ENCODE results near the gene FETUB. TPM values are rescaled to one million over a fixed set of nuclear protein-coding genes. Genes with fewer than 3 reads are reported as not detected.

FETUB gene
- total RNA-seq, 2 experiments from 2014 or later = not detected

DNA sequence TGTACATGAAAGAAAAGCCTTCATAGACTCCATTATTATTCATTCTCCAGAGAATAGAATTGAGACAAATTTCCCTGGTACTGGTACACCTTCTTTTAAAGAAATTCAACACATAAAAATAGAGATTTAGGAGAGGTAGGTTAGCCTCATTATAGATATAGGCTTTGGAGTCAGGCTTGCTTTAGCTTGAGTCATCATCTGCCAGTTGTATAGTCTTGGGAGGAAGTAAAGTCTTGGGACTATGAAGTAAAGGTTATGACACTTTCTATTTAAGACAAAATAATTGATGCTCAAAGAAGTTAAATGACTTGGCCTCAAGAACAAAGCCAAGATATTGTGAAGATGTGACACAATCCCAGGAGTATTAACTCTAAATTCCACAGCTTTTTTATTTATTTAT is 30.0 kb downstream of the FETUB start:
- Histone ChIP-seq H3K4me2 (ENCODE audit: low read length) (no peak overlapping the region; the same call in 1 of the 2 replicates), H3K9me3 (ENCODE audit: low read length) (no peaks in the 10 kb centered on the region), H4K20me1 (ENCODE audit: insufficient read depth, low read length) (no peaks in the 10 kb centered on the region), H3K36me3 (ENCODE audit: insufficient read depth, low read length) (no peaks in the 10 kb centered on the region), H2AFZ (ENCODE audit: low read length) (peak overlapping the region; percentile 63; the same call in 1 of the 2 replicates), H3K27ac (ENCODE audit: low read depth, low read length, poor library complexity, severe bottlenecking) (no peak overlapping the region), H3K4me1 (ENCODE audit: insufficient read depth, low read length, poor library complexity, severe bottlenecking) (peaks cover 12% of the 10 kb centered on the region), H3K9me2 (ENCODE audit: insufficient read depth, low read length) (no peaks in the 10 kb centered on the region), H3K79me2 (ENCODE audit: insufficient read depth, low read depth, low read length) (no peaks in the 10 kb centered on the region), H3K4me3 (ENCODE audit: low read depth, low read length, poor library complexity, severe bottlenecking) (no peak overlapping the region)
- TF ChIP-seq CTCF (conservative IDR thresholded peaks at IDR 0.05; ENCODE audit: low read length) (no peak), EZH2phosphoT487 (IDR thresholded peaks at IDR 0.05; ENCODE audit: borderline replicate concordance, low read depth, low read length) (no peak)
- BruUV-seq (replicated peaks) = no TSS peak
- intact Hi-C loops (cut with micrococcal nuclease; ENCODE audit: unreplicated experiment) = no loop called here
- no peak for DNase-seq (ENCODE audit: low spot score)
- ChIA-PET POLR2A (no interaction called here), CTCF (ENCODE audit: unreplicated experiment) (interaction anchor here (0.6 kb wide), 1 partner anchor 39 kb away, joined by 3 read pairs; no protein-coding TSS in a partner anchor)

DNA sequence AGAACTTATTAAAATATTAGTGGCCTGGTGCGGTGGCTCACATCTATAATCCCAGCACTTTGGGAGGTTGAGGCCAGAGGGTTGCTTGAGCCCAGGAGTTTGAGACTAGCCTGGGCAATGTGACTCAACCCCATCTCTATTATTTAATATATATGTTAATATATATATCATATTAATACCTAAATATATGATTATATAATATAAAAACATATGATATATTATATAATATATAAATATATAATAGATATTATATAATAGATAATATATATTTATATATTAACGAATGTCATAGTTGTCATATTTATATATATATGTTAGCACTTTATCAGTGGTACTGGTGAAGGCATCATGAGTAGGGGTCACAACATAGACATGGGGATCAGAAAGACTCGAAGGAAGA is 30.9 kb downstream of the FETUB start:
- no TSS peak for BruUV-seq (replicated peaks)
- intact Hi-C loops (cut with micrococcal nuclease; ENCODE audit: unreplicated experiment) = no loop called here
- Histone ChIP-seq H3K9me3 (ENCODE audit: low read length) (no peaks in the 10 kb centered on the region), H3K27ac (ENCODE audit: low read depth, low read length, poor library complexity, severe bottlenecking) (no peak overlapping the region), H3K4me2 (ENCODE audit: low read length) (no peak overlapping the region), H2AFZ (ENCODE audit: low read length) (no peak overlapping the region), H3K79me2 (ENCODE audit: insufficient read depth, low read depth, low read length) (no peaks in the 10 kb centered on the region), H3K9me2 (ENCODE audit: insufficient read depth, low read length) (no peaks in the 10 kb centered on the region), H3K4me1 (ENCODE audit: insufficient read depth, low read length, poor library complexity, severe bottlenecking) (peaks cover 12% of the 10 kb centered on the region), H3K4me3 (ENCODE audit: low read depth, low read length, poor library complexity, severe bottlenecking) (no peak overlapping the region), H3K36me3 (ENCODE audit: insufficient read depth, low read length) (no peaks in the 10 kb centered on the region), H4K20me1 (ENCODE audit: insufficient read depth, low read length) (no peaks in the 10 kb centered on the region)
- DNase-seq (ENCODE audit: low spot score) = no peak
- ChIA-PET POLR2A (no interaction called here), CTCF (ENCODE audit: unreplicated experiment) (no interaction called here)
- TF ChIP-seq EZH2phosphoT487 (IDR thresholded peaks at IDR 0.05; ENCODE audit: borderline replicate concordance, low read depth, low read length) (no peak), CTCF (conservative IDR thresholded peaks at IDR 0.05; ENCODE audit: low read length) (no peak)

DNA sequence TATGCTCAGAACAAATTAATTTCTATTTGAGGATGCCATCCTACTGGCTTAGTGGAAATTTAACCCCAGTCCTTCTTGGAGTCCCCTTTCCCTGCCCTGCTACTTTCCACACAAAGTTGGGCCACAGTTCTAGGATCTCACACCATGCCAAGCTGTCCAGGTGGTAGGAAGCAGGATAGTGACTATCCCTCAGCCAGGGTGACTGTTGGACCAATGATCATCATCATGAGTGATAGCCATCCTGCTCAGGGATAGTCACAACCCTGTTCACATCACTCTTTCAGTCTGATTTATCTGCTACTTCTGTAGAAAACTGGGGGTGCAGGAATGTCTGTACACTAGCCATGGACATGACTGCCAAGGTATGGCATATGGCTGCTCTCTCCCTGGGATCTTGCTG is 38.4 kb downstream of the FETUB start:
- Histone ChIP-seq H3K4me2 (ENCODE audit: low read length) (no peak overlapping the region), H3K79me2 (ENCODE audit: insufficient read depth, low read depth, low read length) (no peaks in the 10 kb centered on the region), H3K9me3 (ENCODE audit: low read length) (no peaks in the 10 kb centered on the region), H3K36me3 (ENCODE audit: insufficient read depth, low read length) (no peaks in the 10 kb centered on the region), H3K27ac (ENCODE audit: low read depth, low read length, poor library complexity, severe bottlenecking) (no peak overlapping the region), H4K20me1 (ENCODE audit: insufficient read depth, low read length) (no peaks in the 10 kb centered on the region), H2AFZ (ENCODE audit: low read length) (no peak overlapping the region), H3K4me3 (ENCODE audit: low read depth, low read length, poor library complexity, severe bottlenecking) (no peak overlapping the region), H3K4me1 (ENCODE audit: insufficient read depth, low read length, poor library complexity, severe bottlenecking) (no peaks in the 10 kb centered on the region), H3K9me2 (ENCODE audit: insufficient read depth, low read length) (no peaks in the 10 kb centered on the region)
- POLR2A ChIA-PET = no interaction called here
- BruUV-seq (replicated peaks) = no TSS peak
- no peak for TF ChIP-seq CTCF (conservative IDR thresholded peaks at IDR 0.05; ENCODE audit: low read length)
- no peak for TF ChIP-seq EZH2phosphoT487 (IDR thresholded peaks at IDR 0.05; ENCODE audit: borderline replicate concordance, low read depth, low read length)
- intact Hi-C loops (cut with micrococcal nuclease; ENCODE audit: unreplicated experiment) = no loop called here
- CTCF ChIA-PET (ENCODE audit: unreplicated experiment) = no interaction called here
- no peak for DNase-seq (ENCODE audit: low spot score)

Measured in OCI-LY7 (cell line).